Central memory CD4-positive, alpha-beta T cell (primary cell): ENCODE results near the gene FBXW2.
A peak's percentile ranks its signal among the peaks of the same experiment; 100 is the strongest.
"Not testable (repeated sequence)": the region's sequence is repeated elsewhere in the genome, so short reads cannot be mapped to it uniquely, and the experiment has no call there.

ENCODE experiments used
- DNase-seq: peaks from one replicate; pipeline ENCODE4 v3.0.0; 2022

Gene FBXW2

DNA sequence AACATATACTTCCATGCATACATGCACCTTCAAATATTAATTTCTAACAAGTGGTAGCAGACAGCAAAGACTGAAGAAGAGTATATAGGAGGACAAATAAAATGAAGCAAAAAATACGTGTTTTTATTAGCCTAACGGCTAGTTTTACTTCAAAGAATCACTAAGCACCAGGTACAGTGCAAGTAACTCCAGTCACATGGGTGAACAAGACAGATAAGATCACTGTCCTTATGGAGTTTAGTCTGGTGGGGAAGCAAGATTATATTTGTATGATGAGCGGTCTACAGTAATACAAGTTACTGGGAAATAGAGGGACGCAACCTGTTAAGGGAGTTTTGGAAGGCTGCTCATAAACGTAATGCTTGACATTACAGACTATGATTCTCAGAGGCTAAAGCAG is 16.0 kb downstream of the FBXW2 start:
- DNase-seq: no peak

DNA sequence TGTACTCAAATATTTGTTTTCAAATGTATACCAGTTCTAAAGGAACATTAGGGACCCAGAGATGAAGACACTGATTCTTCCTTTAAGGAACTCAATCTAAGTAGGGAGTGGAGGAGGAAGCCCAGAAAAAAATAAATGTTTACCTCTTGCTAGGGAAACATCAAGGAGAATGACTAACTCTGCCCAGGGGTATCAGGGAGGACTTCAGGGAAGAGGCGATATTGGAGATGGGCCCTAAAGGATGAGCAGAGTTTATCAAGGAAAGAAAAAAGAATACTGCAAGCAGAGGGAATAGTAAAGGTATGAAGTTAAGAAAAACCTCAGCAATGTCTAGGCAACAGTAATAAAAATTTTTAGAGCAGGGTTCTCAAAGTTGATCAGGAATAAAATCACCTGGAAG is 16.4 kb downstream of the FBXW2 start:
- no peak for DNase-seq

DNA sequence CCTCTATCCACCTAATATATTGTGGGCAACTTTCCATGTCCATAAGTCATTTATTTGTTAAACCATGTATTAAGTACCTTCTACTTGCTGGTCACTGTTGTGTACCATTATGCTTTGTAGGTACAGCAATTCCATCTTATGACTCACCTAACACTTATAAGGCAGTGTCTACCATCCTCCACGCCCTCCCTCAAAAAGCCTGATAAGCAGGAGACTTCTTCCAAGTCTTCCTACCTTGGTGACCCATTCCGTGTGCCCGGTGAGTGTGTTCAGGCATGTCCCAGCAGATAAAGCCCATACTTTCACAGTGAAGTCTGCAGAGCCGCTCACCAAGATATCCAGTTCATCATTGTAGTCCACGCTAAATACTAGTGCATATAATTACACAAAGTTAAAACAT is 17.4 kb downstream of the FBXW2 start:
- no peak for DNase-seq

DNA sequence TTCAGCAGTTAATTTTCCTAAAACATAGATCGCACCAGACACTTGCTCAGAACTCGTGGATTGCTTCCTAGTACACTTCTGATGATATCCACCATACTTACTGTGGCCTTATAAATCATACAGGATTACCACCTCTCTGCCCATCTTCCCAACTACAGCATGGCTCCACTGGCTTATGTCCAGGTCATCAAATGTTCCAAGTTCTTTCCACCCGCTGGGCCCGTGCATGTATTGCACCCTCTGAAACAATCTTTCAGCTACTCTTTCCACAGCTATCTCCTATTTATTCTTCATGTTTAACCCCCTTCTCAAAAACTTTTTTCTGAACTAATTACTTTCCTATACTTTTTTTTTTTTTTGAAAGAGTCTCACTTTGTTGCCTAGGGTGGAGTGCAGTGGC is 18.5 kb downstream of the FBXW2 start:
- DNase-seq: no peak

DNA sequence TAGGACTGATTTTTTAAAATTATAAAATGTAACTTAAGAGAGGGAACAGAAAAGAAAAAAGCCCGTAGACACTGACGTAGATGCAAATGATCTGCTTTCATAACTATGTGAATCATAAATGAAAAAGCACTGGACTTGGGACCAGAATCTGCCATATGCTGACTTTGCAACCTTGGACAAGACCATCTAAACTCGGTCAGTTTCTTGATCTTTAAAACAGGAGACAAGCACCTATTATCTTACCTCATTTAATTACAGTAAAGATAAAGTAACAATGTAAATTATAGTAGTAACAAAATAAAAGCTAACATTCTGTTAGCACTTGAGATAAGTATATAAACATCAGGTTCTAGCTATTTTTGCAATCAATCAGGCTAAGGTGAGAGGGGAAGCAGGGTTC is 20.0 kb downstream of the FBXW2 start:
- no peak for DNase-seq

DNA sequence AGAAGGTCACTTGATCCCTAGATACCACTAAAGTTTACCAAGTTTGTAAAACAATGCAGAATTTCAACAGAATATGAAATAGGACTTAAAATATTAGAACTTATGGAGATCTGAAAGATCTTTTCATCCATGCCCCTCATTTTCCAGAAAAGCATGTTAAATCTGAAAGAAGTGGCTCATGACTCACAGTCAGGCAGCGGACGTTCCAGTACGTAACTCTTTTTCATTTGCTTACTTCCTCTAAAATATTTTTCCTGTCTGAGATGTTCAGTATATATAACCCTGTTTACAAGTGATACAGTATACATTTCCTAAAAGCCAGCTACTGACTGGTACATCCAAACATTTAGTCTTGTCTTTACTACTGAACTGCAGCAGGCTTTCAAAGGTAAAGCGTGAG is 22.3 kb downstream of the FBXW2 start:
- DNase-seq: no peak

DNA sequence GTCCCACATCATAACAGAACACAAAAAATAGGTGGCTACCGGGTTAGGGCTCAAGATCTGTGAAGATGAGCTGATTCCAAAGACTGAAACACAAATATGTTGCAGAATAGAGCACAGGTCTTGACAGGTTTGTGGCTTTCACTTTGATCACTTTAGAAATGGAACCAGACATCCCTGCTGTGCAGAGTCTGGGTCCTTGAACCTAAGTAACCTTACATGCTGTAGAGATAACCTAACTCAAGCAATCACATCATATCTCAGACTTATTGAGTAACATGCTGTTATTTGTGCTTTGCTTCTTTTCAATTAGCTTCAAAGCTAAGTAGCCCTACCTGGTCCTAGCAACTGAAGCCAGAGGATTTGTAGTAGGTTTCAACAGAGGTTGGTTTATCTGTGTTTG is 24.3 kb downstream of the FBXW2 start:
- DNase-seq: no peak

DNA sequence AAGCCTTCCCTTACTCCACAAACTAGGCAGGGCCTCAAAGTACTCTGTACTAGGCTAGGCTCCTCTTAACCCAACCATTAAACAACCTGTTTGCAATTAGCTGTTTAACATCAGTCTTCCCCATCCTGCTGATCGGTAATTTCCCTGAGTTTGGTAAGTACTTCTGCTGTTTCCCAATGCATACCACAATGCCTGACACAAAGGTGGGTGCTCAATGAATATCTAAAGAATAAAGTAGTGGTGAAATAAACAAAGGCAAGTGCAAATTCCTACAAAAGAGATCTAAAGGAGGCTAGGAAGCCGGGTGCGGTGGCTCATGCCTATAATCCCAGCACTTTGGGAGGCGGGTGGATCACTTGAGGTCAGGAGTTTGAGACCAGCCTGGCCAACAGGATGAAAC is 25.0 kb downstream of the FBXW2 start:
- no peak for DNase-seq

DNA sequence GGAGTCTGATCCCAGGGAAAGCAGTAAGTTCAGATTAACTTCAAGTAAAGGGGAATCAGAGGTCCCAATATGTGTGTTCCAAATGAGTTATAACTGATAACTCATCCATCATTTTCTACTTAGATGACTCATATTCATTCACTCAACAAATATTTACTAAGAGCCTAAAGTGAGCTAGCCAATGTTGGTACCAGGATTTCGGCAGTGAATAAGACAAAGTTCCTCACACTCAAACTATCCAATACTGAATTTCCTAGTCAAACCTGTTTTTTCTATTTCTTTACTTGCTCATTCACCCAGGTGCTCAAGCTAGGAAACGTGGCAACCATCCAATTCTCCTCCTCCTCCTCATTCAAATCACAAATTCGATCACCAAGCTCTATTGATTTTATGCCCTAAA is 25.8 kb downstream of the FBXW2 start:
- DNase-seq: no peak

DNA sequence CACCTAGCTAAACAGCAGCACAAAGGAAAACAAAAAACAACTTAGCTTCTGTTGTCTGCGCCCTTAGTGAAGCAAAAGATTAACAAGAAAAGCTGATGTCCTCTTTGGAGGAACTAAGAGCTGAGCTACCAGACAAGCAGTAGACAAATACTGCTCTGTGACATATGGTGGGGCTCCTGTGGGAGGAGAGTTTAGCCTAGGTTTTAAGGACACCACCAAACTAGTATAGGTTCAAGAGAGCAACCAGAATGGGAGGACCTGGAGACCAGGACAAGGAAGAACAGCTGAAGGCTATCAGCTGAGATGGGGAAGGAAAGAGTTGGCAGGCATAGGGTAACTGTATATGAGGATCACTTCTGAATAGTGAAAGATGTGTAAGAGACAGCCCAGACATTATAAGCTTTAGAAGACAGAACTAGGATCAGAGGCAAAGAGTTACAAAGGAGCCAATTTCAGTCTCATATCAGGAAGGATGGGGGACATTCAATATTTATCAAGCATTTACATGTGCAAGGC is 27.2 kb downstream of the FBXW2 start:
- DNase-seq: no peak

DNA sequence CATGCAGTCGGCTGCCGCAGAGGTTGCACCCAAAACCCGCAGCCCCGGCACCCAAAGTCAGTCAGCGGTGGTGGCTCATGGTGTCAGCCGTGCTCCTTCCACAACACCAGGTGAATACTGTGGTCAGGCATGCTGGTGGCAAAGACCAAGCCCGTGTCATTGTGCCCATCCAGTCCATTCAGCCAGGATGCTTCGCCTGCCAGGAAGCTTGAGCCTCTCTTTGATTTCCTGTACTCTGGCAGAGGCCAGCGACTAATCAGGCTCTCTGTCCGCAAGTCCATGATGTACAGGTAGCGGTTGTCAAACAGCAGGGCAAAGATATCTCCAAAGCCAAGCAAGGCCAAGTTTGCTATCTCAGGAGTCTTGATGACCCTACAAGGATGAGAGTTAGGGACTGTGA is 28.7 kb downstream of the FBXW2 start:
- DNase-seq: no peak

DNA sequence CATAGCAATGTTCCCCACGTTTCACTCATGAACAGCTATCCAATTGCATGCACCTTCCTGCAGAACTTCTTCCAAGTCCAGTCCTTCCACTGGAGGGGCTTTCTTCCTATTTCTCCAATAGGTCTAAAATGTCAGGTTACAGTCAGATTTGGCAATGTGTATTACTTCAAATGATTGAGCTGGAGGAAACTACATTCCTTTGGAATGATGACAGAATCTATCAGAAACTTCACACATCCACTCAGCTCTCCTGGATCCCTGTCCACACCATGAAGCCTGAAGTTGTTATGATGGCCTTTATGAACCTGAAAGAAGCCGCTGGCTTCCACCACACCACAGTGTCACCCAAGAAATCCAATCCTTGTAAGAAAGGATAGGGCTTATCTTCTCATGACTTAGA is 32.2 kb downstream of the FBXW2 start:
- DNase-seq: no peak

DNA sequence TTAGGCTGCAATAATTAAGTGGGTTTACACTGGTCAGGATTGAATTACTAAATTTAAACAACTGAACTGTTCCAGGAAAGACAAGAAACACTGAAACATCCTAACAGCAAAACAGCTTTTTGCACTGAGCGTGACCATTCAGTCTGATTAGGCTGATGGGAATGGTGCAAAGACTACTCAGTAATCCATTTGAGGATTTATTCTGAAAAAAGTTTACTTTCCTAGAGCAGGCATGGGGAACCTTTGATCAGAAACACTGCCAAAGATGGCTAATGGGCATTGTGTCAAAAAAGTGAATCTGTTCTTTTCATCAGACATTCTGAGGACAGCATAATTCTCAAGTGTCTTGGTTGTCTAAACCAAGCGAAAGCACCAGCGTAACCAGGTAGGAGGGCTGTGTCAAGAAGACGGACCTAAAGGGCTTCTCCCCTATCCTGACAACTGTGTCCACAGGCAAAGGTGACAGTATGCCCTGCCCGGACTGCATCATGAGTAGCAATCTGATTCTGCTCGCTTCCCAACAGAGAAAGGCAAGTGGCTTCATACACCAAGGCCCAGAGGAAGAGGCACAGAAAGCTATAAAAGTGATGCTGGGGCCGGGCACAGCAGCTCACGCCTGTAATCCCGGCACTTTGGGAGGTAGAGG is 33.3 kb downstream of the FBXW2 start:
- DNase-seq: no peak

DNA sequence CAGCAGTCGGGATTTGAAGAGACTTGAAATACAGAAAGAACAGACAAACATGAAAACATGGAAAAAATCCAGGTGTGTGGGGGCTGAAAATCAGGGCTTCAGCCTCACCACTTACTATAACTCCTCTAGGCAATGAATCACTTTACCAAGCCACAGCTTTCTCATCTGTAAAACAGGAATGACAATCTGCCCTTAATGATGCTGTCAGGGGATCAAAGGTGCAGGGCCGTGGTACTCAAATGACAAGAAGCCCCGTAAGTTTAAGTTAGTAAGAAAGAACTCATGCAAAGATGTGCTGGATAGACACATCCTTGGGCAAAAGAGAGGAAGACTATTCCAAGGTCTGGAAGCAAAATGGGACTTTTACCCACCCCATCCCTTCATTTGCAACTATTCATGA is 34.7 kb downstream of the FBXW2 start:
- DNase-seq: no peak

DNA sequence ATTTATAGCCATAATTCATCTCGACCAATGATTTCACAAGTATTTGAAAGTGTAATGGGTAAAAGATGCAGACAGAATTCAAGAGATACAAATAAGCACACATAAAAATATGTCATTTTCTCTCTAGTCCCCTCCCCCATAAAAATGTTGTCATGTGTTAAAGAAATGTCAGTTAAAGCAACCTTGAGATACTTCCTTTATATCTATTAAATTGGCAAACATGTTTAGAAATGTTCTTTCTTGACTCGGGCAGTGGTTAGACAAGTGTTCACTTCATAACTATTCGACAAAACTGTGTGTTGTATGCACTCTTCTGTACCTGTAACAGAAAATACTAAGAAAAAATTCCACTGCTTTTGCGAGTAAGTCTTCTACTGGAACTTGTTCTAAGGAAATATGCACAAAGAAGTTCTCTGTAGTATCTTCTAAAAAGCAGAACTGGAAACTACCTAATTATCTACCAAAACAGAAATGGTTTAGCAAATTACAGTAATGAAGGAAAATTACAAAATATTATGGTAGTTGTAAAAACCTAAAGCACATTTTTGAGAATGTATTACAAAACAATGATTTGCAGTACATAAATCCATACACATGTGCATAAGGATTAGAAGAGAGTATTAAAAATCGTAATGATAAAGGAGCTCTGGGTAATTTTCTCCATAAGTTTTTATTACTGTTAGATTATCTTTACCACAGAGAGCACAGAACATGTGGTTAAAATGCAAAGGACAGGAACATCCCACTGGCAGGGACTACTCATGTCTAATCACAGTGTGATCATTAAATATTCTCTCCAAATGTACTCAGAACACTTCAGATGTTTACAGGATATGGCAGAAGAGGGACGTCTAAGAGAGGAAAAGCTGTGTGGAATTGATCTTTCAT is 35.9 kb downstream of the FBXW2 start:
- DNase-seq: no peak

DNA sequence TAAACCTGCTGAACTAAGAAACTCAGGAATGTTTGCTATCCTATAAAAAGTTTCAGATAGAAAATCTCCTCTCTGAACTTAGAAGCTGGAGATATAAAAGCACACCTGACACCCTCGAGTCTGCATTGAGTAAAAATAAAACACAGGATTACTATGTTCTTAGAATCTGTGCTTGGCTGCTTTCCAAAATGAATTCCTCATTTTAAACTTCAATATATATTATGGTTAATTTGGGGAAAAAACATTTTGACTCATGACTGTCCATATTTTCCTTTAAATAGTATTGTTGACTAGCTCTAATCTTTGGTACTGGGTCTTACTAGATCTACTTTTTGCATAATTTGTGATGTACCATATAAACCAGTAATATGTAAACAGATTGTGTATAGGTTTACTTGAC is 36.7 kb downstream of the FBXW2 start:
- DNase-seq: no peak

DNA sequence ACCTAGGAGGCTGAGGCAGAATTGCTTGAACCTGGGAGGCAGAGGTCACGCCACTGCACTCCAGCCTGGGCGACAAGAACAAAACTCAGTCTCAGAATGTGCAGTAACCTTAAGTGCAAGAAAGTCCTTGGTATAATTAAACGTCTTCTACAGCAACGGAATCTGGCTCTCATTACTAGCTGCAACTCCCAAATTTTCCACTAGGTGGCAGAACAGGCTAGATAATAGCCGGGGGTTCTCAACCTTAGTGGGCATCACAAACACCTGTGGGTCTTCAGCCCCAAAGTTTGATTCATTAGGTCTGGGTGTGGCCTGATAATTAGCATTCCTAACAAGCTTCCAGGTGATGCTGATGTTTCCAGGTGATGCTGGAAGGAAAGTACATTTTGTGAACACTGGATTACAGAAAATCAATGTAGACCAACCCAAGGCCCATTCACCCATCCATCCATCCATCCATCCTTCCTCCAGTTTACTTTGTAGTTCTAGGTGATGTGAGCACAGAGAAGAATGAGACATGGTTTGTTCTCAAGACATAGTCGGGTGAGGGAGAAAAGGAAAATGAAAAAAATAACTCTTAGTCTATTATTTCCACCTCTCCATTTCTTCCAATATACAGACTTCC is 37.3 kb downstream of the FBXW2 start:
- DNase-seq: peak; percentile 57

DNA sequence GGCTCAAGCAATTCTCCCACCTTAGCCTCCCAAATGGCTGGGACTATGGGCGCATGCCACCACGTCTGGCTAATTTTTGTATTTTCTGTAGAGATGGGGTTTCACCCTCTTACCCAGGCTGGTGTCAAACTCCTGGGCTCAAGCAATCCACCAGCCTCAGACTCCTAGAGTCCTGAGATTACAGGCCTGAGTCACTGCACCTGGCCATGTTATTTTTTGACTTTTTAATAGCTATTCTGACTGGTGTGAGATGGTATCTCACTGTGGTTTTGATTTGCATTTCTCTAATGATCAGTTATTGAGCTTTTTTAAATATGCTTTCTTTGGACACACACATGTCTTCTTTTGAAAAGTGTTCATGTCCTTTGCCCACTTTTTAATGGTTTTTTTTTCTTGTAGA is 38.2 kb downstream of the FBXW2 start:
- DNase-seq: no peak

DNA sequence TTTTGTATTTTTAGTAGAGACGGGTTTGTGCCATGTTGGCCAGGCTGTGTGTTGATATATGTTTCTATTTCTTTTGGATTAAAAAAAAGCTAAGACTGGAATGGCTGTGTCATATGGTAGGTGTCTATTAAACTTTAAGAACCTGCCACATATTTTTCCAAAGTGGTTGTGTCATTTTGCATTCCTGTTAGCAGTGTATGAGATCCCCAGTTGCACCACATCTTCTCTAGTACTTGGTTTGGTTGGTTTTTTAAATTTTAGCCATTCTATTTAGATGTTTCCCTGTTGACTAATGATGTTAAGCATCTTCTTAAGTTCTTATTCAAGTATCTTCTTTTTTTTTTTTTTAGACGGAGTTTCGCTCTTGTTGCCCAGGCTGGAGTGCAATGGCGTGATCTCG is 42.8 kb downstream of the FBXW2 start:
- no peak for DNase-seq

DNA sequence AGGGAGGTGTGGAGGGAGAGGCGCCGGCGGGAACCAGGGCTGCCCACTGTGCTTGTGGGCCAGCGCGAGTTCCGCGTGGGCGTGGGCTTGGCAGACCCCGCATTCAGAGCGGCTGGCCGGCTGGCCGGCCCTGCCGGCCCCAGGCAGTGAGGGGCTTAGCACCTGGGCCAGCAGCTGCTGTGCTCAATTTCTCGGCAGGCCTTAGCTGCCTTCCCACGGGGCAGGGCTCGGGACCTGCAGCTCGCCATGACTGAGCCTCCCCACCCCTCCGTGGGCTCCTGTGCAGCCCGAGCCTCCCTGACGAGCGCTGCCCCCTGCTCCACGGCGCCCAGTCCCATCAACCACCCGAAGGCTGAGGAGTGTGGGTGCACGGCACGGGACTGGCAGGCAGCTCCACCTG is 46.9 kb downstream of the FBXW2 start:
- not testable (repeated sequence) for DNase-seq

DNA sequence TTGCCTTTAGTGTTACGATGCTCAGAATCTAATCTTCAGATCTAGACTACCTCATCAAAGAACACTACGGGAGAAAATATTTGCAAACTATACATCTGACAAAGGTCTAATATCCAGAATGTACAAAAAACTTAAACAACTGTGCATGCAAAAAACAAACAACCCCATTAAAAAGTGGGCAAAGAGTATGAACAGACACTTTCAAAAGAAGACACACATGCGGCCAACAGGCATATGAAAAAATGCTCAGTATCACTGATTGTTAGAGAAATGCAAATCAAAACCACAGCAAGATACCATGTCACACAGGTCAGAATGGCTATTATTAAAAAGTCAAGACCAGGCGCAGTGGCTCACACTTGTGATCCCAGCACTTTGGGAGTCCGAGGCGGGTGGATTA is 47.9 kb downstream of the FBXW2 start:
- no peak for DNase-seq

DNA sequence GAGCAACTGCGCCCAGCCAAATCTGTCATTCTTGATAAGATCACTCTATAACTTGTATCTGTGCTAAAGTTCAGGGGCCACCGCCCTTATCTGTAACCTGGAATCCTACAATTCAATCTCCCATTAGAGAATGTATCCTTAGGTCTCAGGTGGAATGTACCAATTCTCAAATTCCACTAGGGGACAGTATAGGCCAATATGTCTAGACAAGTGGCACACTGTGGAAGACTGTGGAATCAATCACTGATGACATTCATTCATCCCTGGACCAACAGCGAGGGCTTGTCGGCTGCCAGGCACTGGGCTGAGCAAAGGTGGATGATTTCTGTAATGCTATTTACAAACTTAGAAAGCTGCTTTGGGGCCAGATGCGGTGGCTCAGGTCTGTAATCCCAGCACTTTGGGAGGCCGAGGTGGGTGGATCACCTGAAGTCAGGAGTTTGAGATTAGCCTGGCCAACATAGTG is 50.2 kb downstream of the FBXW2 start:
- peak; percentile 18 for DNase-seq

DNA sequence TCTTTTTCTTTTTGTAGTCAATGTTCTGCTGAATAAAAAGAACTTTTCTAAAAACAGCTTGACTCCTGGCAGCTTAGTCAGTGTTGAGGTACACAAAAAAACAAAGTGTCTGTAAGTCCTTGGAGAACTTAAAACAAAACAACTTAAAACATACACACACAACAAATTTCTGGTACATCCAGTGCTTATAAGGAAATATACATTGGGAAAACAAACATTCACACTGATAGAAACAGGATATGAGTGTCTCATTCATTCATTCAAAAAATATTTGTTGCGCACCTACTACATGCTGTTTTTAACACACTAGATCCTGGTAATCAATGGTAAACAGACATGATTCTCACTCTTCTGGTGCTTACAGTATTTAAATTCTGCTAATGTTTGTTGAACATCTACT is 51.5 kb downstream of the FBXW2 start:
- no peak for DNase-seq

DNA sequence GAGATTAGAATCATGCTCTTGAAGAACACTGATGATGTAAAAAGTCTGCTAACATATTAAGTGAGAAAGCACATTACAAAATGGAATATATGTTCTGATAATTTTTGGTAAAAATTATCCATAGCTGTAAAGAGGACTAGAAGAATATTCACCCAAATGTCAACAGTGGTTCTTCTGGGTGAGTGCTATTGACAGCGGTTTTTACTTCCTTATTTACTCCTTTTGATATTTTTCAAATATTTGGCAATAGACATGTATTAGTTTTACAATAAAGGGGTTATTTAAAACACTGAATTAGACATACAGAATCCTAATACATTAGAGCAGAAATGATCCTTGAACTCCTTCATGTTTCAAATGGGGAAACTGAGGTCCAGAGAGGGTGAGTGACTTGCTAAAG is 52.0 kb downstream of the FBXW2 start:
- DNase-seq: no peak
